Body of pancreas (tissue), 4 donors: Measurements from ENCODE around the gene ERCC5.

ENCODE experiments used
- POLR2A ChIP-seq, 3 donors: fragments of 450-650 bp; IDR thresholded peaks; one replicate each; pipeline ENCODE4 v1.6.1; 2016; ENCODE audit warnings: antibody characterized with exemption in 3 of 3, mild to moderate bottlenecking in 2 of 3
- TF ChIP-seq, protein P1 (sequence below), 7 experiments: fragments of 450-650 bp in 4 of 7; fragments of 200-600 bp in 3 of 7; sonication (generic) in 3 of 7; IDR thresholded peaks; one replicate each; pipeline ENCODE4 v1.5.1; 2016 to 2019; ENCODE audit warnings: antibody characterized with exemption in 7 of 7

DNA sequence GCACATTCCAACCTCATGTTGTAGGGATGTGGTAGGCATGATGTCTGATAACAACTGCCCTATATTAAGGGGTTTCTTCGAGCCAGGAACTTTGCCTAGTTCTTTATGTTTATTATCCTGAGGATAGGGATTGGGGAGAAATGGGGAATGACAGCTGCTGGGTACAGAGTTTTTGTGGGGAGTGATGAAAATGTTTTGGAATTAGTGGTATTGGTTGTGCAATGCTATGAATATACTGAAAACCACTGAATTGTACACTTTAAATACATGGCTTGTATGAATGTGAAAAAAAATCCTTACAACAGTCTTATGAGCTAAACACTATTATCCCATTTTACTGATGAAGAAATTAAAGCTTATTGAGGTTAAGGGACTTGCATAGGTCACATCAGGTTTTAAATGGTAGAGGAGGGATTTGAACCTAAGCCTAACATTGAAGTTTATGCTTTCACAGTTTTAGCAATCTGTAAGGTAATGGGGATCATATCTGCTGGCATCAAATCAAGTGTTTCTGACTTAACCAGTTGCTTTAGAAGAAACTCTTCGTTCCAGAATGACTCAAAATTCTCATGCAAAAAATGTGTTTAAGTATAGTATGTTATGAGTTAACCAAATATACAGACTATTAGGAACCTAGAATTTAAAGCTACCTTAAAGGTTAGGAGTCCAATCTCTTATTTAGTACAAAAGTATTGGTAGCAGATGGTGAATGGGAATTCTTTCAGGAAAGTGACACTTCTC lies 61.4 kb downstream of the ERCC5 start:
- no peak for TF ChIP-seq POLR2A (IDR thresholded peaks at IDR 0.05)
- TF ChIP-seq, protein P1, sequence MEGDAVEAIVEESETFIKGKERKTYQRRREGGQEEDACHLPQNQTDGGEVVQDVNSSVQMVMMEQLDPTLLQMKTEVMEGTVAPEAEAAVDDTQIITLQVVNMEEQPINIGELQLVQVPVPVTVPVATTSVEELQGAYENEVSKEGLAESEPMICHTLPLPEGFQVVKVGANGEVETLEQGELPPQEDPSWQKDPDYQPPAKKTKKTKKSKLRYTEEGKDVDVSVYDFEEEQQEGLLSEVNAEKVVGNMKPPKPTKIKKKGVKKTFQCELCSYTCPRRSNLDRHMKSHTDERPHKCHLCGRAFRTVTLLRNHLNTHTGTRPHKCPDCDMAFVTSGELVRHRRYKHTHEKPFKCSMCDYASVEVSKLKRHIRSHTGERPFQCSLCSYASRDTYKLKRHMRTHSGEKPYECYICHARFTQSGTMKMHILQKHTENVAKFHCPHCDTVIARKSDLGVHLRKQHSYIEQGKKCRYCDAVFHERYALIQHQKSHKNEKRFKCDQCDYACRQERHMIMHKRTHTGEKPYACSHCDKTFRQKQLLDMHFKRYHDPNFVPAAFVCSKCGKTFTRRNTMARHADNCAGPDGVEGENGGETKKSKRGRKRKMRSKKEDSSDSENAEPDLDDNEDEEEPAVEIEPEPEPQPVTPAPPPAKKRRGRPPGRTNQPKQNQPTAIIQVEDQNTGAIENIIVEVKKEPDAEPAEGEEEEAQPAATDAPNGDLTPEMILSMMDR (IDR thresholded peaks at IDR 0.05) = no peak
